Hippocampal formation (tissue), 2 donors: ENCODE measurements around the gene MICALL2.
A peak's percentile ranks its signal among the peaks of the same experiment; 100 is the strongest.

Experiments
- DNase-seq, 2 donors: peaks; one replicate each; lab custom pipeline; 2025; lab: John Stamatoyannopoulos, UW

The MICALL2 gene

DNA sequence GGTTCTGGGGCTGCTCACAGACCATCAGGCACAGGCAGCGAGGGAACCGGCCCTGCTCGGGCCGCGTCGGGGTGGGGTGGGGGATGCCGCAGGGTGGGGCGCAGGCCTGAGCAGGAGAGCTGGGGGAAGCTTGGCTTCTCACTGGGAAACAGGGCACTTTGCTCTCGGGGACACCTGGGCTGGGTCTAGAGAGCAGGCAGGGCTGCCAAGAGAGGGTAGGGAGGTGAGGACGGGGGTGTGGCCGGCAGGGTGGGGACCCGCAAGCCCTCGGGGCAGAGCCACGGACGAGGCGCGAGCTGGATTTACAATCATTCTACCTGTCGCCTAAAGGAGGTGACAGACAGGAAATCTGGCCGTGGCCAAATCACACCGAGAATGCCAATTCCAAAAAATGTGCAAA is 33.9 kb upstream of the MICALL2 start:
- DNase-seq: no peak

DNA sequence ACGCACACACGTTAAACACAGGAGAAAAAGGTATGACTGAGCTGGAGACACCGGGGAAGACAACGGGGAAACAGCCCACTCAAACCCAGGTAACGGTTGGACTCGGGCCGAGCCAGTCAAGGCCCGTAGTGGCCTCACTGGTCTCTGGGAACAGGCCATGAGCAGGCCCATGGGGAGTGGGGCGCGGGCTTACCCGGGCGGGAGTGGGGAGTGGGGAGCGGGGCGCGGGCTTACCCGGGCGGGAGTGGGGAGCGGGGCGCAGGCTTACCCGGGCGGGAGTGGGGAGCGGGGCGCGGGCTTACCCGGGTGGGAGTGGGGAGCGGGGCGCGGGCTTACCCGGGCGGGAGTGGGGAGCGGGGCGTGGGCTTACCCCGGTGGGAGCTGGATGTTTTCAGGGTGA is 33.4 kb upstream of the MICALL2 start:
- DNase-seq: no peak

DNA sequence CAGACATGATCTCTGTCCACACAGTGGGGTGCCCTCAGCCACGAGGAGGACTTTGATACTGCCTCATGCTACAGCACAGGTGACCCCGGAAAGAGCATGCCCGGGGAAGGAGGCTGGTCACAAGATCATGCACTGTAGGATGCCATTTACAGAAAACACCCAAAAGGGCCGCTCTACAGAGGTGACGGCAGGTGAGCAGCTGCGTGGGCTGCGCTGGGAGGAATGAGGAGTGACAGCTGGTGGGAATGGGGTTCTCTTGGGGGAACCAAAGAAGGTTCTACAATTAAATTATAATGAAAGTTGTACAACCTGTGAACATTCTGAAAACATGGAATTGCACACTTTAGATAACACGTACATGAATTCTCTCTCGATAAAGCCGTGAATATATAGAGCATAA is 33.0 kb upstream of the MICALL2 start:
- DNase-seq: no peak

DNA sequence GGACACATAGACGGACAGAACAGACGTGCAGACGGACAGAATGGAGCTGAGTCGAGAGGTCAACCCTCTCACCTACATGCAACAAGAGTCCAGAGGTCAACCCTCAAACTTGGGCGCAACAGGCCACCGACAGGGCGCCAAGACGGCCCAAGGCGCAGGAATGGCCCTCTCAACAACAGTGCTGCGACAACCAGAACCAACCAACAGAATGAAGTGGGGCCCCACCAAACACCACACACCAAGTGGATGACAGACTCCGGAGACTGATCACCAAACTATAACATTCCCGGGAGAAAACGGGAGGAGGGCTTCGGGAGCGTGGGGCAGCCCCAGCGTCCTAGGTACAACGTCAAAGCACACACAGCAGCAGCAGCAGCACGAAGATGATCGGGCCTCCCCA is 31.6 kb upstream of the MICALL2 start:
- no peak for DNase-seq

DNA sequence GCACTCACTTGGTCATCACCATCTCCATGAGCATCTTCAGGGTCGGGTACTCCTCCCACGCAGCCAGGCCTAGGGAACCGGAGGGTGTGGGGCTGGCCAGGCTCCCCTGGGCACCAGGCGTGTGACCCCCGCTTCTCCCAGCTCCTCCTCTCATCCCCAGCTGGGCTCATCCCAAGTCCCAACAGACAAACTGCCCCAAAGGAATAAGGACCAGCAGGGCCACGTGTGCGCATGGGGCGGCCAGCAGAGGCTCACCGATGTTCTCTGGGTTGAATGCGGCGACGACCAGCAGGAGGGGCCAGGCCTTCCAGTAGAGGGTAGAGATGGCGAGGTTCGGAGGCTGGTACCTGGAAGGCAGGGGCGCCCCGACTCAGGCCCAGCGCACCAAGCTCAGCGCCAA is 30.1 kb upstream of the MICALL2 start:
- DNase-seq: no peak

GRCh38 chr7:1488016-1488415 is 28.7 kb upstream of the MICALL2 start:
- DNase-seq: no peak

GRCh38 chr7:1487466-1487865 is 28.2 kb upstream of the MICALL2 start:
- no peak for DNase-seq

DNA sequence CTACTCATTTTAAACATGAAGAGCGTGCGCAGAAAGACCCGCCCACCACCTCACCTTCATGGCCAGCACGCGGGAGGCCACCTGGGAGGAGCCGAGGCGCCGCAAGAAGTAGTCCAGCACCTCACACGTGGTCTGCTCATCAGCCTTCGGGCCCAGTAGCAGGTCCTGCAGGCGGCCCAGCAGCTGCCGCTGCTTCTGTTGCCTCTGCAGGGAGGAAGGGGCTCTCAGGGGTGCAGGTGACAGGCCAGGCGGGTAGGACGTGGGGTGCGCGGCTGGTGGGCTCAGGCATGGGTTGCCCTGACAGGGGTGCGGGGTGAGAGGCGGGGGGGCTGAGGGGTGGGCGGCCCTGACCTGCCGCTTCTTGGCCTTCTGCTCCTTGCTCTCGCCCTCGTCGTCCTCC is 27.3 kb upstream of the MICALL2 start:
- DNase-seq: no peak

DNA sequence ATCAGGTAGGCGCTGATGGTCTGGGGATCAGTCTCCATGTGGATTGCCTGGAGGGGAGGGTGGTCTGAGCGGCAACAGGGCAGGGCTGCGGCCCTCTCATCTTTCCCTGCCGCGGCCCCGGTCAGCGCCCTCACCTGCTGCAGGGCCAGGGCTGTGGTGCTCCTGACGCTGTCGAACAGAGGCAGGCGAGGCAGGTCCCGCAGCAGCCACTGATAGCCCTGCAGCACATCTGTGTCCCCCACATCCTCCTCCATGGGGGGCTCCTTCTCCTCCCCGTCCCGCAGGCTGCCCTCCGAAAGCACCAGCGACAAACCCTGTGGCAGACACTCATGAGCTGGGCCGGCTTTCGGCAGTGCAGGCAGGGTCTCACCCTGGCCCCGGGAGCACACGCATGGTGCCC is 25.9 kb upstream of the MICALL2 start:
- no peak for DNase-seq

DNA sequence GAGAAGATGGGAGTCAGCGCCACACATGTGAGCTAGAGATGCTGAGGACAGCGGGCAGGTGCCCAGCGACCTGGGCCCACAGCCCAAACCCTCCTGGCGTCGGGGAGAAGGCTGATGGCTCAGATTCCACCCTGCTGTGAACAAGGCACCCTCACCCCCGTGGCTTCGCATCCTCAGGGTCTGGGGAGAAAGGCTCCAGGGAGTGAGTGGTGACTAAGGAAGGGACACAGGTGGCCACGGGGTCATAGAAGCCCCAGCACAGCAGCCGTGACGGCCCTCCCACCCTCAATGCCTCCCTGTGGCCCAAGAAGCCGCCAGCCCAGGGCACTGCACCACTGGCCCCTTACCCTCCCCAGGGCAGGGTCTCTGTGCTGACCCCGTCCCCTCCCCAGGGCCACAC is 25.3 kb upstream of the MICALL2 start:
- no peak for DNase-seq

DNA sequence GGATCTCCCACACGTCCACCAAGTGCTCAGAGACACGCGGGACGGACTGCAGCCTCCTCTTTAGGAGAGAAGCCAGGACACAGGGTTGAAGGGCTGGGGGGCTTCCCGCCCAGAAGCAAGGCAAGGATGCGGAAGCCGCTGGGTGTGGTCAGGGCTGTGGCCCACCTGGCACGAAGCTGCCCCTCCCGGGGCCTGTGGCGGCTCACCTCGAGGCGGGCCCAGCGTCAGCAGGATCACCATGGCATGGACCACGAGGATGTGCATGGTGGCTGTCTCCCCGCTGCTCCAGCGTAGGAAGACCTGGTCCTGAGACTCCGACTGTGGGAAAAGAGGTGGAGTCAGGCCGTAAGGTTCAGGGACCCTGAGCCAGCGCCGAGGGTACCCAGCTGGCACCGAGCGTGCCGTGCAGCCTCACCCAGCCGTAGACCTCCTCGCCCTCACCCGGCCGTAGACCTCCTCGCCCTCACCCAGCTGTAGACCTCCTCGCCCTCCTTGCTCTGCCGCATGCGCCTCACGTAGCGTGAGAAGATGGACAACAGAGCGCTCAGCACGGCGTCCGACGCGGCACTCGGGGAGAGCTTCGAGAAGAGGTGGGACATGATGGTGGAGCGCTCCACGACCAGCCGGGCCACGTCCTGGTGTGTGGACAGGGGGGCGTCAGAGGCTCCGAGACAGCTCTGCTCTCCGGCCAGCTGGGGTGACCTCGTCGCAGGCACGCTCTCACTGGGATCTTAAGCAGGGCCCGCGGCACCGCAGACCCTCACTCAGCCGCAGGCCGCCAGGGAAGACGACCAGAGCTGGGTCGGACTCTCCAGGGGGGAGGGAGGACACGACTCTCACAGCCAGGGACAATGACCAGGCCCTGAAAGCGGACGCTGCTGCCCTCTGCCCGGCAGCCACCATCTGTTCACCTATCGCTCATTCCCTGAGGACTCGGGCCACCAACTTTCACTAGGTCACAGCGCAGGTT is 24.6 kb upstream of the MICALL2 start:
- DNase-seq: no peak

- DNase-seq: no peak
Observed at GRCh38 chr7:1483079-1483478, 23.8 kb upstream of the MICALL2 start.

- no peak for DNase-seq
Observed at GRCh38 chr7:1481300-1481699, 22.0 kb upstream of the MICALL2 start.

DNA sequence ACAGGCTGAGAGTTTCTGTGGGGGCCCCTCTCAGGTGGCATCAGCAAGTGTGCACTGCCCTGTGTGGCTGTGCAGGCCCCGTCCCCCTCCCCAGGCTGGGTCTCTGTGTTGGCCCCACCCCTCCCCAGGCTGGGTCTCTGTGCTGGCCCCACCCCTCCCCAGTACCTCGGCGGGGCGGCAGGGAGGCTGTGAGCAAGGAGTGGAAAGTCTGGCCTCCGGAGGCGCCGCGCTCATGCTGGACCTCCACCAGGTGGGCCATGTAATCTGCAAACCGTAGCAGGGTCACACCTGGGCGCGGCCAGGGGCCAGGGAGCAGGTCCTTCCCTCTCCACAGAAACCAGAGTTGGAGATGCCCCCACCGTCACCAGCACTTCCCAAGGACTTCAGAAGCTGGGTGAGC is 21.4 kb upstream of the MICALL2 start:
- no peak for DNase-seq

GRCh38 chr7:1479287-1479686 is 20.0 kb upstream of the MICALL2 start:
- DNase-seq: no peak

DNA sequence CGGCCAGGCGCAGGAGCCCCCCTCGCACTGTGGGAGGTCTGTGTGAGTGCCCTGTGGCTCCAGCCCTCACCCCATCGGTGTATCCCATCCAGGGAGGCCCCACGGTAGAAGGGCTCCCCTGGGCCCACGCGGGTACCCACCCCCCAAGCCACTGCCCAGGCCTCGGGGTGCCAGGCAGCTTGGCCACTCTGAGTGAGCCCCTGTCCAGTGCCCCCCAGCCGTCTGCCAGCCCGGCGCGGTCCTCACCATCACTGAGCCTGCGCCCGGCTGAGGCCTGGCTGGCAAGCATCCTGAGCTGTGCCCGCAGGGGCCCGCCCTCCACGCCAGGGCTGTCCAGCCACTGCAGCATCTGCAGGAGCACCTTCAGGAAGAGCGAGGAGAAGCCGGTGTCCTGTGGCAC is 19.2 kb upstream of the MICALL2 start:
- DNase-seq: no peak

GRCh38 chr7:1476859-1477258 is 17.6 kb upstream of the MICALL2 start:
- DNase-seq: no peak

DNA sequence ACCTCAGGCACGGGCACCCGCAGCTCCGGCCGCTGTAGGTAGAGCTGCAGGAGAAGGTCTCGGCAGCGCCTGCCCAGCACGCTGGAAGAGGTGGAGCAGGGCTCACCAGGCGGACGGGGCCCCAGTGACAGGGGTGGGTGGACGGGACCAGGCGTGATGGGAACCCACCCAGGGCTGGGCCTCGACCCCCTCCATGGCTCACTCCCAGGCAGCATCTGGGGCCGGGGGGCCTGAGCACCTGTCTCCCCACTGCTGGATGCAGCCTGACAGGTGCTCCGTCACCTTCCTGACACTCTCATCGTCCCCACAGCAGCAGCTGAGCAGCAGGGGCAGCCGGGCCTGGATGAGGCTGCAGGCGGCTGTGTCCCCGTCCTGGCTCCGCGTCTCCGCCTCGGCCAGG is 16.7 kb upstream of the MICALL2 start:
- no peak for DNase-seq

DNA sequence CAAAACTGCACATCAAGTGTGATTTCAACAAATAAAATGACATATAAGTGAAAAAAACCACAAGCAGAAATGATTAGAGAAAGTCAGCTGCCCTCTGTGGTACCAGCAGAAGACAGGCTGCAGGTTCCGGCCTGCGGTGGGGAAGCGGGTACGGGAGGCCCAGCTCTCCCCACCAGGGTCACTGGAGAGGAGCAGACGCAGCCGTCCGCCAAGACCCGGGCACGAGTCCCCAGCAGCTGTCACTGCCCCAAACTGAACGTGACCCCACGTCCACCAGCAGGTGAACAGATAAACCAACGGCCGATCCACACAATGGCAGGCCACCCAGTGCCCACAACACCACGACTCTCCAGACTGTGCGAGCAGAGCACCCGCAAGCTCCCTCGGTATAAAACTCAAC is 16.1 kb upstream of the MICALL2 start:
- DNase-seq: no peak

DNA sequence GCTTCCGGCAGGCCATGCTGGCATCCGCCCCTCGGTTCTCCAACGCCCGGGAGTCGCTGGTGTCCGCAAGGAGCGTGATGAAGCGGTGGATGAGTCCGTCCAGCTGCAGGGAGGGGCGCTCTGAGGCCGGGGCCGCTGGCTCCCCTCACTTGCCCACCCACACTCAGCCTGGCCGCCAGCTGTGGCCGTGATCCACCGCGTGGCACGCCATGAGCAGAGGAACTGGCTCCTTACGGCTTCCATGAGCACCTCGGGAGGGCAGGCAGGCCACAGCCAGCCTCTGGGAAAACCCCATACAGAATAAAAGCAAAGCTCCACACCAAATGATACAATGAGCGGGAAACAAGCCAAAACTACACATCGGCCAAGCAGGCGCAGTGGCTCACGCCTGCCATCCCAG is 15.5 kb upstream of the MICALL2 start:
- DNase-seq: no peak

DNA sequence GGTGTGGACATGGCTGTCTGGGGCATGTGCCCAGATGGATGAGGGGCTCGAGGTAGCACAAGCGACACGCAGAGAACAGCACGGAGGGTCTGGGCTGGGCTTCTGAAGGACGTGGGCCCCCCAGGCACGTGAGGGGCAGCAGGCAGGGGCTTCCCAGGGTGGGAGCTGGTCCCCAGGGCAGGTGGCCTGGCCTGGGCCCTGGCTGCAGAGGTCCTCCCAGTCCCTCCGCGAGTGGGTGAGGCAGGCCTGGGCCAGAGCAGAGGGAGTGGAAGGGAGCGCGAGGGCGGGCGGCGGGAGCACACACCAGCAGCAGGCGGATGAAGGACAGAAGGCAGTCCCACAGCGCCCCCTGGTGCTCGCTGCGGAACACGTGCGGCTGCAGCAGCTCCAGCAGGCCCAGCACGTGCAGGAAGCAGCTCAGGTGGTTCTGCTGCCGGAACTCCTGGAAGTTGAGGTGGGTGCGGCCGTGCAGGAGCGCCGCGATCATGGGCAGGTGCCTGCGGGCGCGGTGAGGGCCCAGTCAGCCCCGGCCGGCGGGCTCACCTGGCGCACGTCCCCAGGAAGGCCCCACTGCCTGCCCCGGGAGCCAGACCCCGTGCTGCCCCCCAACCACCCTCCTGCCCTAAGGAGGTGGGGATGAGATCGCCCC is 14.7 kb upstream of the MICALL2 start:
- DNase-seq: peak; percentile 61 to 66

- no peak for DNase-seq
Observed at GRCh38 chr7:1470901-1471300, 11.6 kb upstream of the MICALL2 start.

GRCh38 chr7:1468643-1469298 is 9.5 kb upstream of the MICALL2 start:
- DNase-seq: no peak
